Measurements from ENCODE around the gene IL22RA1. TPM values are rescaled to one million over a fixed set of nuclear protein-coding genes. Genes with fewer than 3 reads are reported as not detected.

Gene IL22RA1
- polyA plus RNA-seq, 1 donor from 2014 or later, result not detected

- TF ChIP-seq EZH2 (IDR thresholded peaks at IDR 0.05; ENCODE audit: borderline replicate concordance, insufficient read depth, low read length, poor library complexity, severe bottlenecking) (no peak), SMC3 (conservative IDR thresholded peaks at IDR 0.05; ENCODE audit: poor library complexity) (no peak), TAF1 (IDR thresholded peaks at IDR 0.05; ENCODE audit: low read depth) (no peak), MXI1 (conservative IDR thresholded peaks at IDR 0.05; ENCODE audit: poor library complexity, severe bottlenecking) (no peak), EP300 (conservative IDR thresholded peaks at IDR 0.05; ENCODE audit: poor library complexity, severe bottlenecking) (no peak), POLR2AphosphoS5 (IDR thresholded peaks at IDR 0.05) (no peak), CTCF (IDR thresholded peaks at IDR 0.05; ENCODE audit: poor library complexity, severe bottlenecking) (no peak), REST (IDR thresholded peaks at IDR 0.05; ENCODE audit: borderline replicate concordance) (no peak), RAD21 (conservative IDR thresholded peaks at IDR 0.05) (no peak)
- Histone ChIP-seq H3K4me3 (ENCODE audit: low read length) (no peak overlapping the region), H3K9ac (ENCODE audit: low read length) (no peak overlapping the region), H3K36me3 (ENCODE audit: insufficient read depth, low read length) (no peaks in the 10 kb centered on the region), H3K79me2 (replicated peaks; ENCODE audit: insufficient read depth, low read length) (no peaks in the 10 kb centered on the region), H3K9me2 (ENCODE audit: insufficient read depth, low read length) (no peaks in the 10 kb centered on the region), H3K4me2 (ENCODE audit: low read length) (no peak overlapping the region), H3F3A (ENCODE audit: insufficient read depth, low read length, poor library complexity, severe bottlenecking) (no peaks in the 10 kb centered on the region), H3K9me3 (ENCODE audit: low read length) (no peaks in the 10 kb centered on the region), H2AFZ (ENCODE audit: low read depth, low read length) (no peak overlapping the region), H4K20me1 (ENCODE audit: insufficient read depth) (no peaks in the 10 kb centered on the region), H3K27ac (ENCODE audit: low read length) (no peak overlapping the region), H3K27me3 (ENCODE audit: insufficient read depth, low read depth, low read length) (no peaks in the 10 kb centered on the region)
Measured at GRCh38 chr1:24080131-24080530, 62.8 kb downstream of the IL22RA1 start.

GRCh38 chr1:24077278-24077978 lies 65.5 kb downstream of the IL22RA1 start:
- TF ChIP-seq POLR2AphosphoS5 (IDR thresholded peaks at IDR 0.05) (no peak), REST (IDR thresholded peaks at IDR 0.05; ENCODE audit: borderline replicate concordance) (no peak), SMC3 (conservative IDR thresholded peaks at IDR 0.05; ENCODE audit: poor library complexity) (no peak)
- Histone ChIP-seq H3K27ac (ENCODE audit: low read length) (no peak overlapping the region), H2AFZ (ENCODE audit: low read depth, low read length) (no peak overlapping the region), H3K9me3 (ENCODE audit: low read length) (no peaks in the 10 kb centered on the region), H3K4me2 (ENCODE audit: low read length) (no peak overlapping the region), H3K4me3 (ENCODE audit: low read length) (no peak overlapping the region), H3K36me3 (ENCODE audit: insufficient read depth, low read length) (no peaks in the 10 kb centered on the region), H3K9me2 (ENCODE audit: insufficient read depth, low read length) (no peaks in the 10 kb centered on the region), H3F3A (ENCODE audit: insufficient read depth, low read length, poor library complexity, severe bottlenecking) (no peaks in the 10 kb centered on the region), H4K20me1 (ENCODE audit: insufficient read depth) (no peaks in the 10 kb centered on the region), H3K9ac (ENCODE audit: low read length) (no peak overlapping the region), H3K27me3 (ENCODE audit: insufficient read depth, low read depth, low read length) (no peaks in the 10 kb centered on the region), H3K79me2 (replicated peaks; ENCODE audit: insufficient read depth, low read length) (no peaks in the 10 kb centered on the region)
